ENCODE results near the gene TRIM65.
"Not testable (repeated sequence)": the region's sequence is repeated elsewhere in the genome, so short reads cannot be mapped to it uniquely, and the experiment has no call there.

Gene TRIM65

GRCh38 chr17:75864887-75865286 lies 31.9 kb downstream of the TRIM65 start:
- H3K9me2 ChIP-seq (ENCODE audit: low read depth, low read length); H3K4me2 ChIP-seq (ENCODE audit: low read length); H2AFZ ChIP-seq (ENCODE audit: low read length); H3K79me2 ChIP-seq (ENCODE audit: insufficient read depth, low read length); H3K27me3 ChIP-seq (ENCODE audit: insufficient read depth, low read length); H3K27ac ChIP-seq (ENCODE audit: low read depth, low read length, poor library complexity, severe bottlenecking); H3K9ac ChIP-seq (ENCODE audit: low read length); H3K36me3 ChIP-seq (ENCODE audit: insufficient read depth, low read length); H3F3A ChIP-seq (ENCODE audit: insufficient read depth, low read length); H4K20me1 ChIP-seq (ENCODE audit: insufficient read depth, low read length); H3K9me3 ChIP-seq (ENCODE audit: low read length); H3K4me3 ChIP-seq (ENCODE audit: low read depth, low read length, poor library complexity, severe bottlenecking): not testable (repeated sequence)
- peaks cover 11% of the 10 kb centered on the region for H3K4me1 ChIP-seq (ENCODE audit: insufficient read depth, low read length, severe bottlenecking)

DNA sequence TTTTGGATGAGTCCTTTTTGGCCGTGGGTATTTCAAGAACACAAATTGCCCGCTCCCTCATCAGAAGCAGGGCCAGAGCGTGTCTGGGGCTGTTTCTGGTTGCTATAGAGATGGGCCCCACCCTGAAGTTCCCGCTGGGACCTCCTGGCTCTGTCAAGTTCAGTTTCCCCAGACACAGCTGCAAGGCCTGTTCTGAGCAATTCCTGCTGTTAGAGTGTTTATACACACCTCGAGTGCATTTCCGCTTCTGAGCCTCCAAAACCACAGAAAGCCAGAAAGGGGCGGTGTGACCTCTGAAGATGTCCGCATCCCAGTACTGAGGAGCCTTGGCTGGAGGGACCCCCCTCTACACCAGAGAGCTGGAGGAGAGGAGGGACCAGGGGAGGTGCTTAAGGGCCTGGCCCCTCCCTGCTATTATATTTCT lies 32.3 kb downstream of the TRIM65 start:
- Histone ChIP-seq H3K9me2 (ENCODE audit: low read depth, low read length) (no peaks in the 10 kb centered on the region), H4K20me1 (ENCODE audit: insufficient read depth, low read length) (no peaks in the 10 kb centered on the region), H3F3A (ENCODE audit: insufficient read depth, low read length) (no peaks in the 10 kb centered on the region), H2AFZ (ENCODE audit: low read length) (no peak overlapping the region), H3K79me2 (ENCODE audit: insufficient read depth, low read length) (no peaks in the 10 kb centered on the region), H3K9me3 (ENCODE audit: low read length) (no peaks in the 10 kb centered on the region), H3K27ac (ENCODE audit: low read depth, low read length, poor library complexity, severe bottlenecking) (no peak overlapping the region), H3K27me3 (ENCODE audit: insufficient read depth, low read length) (no peaks in the 10 kb centered on the region), H3K36me3 (ENCODE audit: insufficient read depth, low read length) (no peaks in the 10 kb centered on the region), H3K4me1 (ENCODE audit: insufficient read depth, low read length, severe bottlenecking) (peaks cover 14% of the 10 kb centered on the region), H3K4me2 (ENCODE audit: low read length) (no peak overlapping the region; the same call in 1 of the 2 replicates), H3K9ac (ENCODE audit: low read length) (no peak overlapping the region), H3K4me3 (ENCODE audit: low read depth, low read length, poor library complexity, severe bottlenecking) (no peak overlapping the region)
- TF ChIP-seq CTCF (IDR thresholded peaks at IDR 0.05; ENCODE audit: low read length) (no peak), EZH2 (IDR thresholded peaks at IDR 0.05; ENCODE audit: borderline replicate concordance, low read length) (no peak)

DNA sequence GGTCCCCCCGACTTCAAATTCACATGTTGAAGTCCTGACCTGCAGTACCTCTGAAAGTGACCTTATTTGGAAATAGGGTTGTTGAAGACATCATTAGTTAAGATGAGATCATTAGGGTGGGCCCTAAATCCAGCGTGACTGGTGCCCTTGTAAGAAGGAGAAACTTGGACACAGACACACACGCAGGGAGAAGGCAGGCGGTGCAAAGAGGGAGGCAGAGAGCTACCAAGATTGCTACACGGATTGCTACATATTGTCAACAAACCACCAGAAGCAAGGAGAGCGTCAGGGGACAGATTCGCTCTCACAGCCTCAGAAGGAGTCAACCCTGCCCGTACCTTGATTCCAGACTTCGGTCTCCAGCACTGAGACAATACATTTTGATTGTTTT lies 34.8 kb downstream of the TRIM65 start:
- no peak overlapping the region for H2AFZ ChIP-seq (ENCODE audit: low read length)
- no peaks in the 10 kb centered on the region for H3K36me3 ChIP-seq (ENCODE audit: insufficient read depth, low read length)
- H3K4me1 ChIP-seq (ENCODE audit: insufficient read depth, low read length, severe bottlenecking) = peaks cover 33% of the 10 kb centered on the region
- no peaks in the 10 kb centered on the region for H3K9me3 ChIP-seq (ENCODE audit: low read length)
- no peak overlapping the region for H3K27ac ChIP-seq (ENCODE audit: low read depth, low read length, poor library complexity, severe bottlenecking)
- H3K9me2 ChIP-seq (ENCODE audit: low read depth, low read length) = no peaks in the 10 kb centered on the region
- H3K4me2 ChIP-seq (ENCODE audit: low read length) = no peak overlapping the region
- no peaks in the 10 kb centered on the region for H4K20me1 ChIP-seq (ENCODE audit: insufficient read depth, low read length)
- no peaks in the 10 kb centered on the region for H3F3A ChIP-seq (ENCODE audit: insufficient read depth, low read length)
- H3K4me3 ChIP-seq (ENCODE audit: low read depth, low read length, poor library complexity, severe bottlenecking) = no peak overlapping the region
- no peak for TF ChIP-seq CTCF (IDR thresholded peaks at IDR 0.05; ENCODE audit: low read length)
- no peak for TF ChIP-seq EZH2 (IDR thresholded peaks at IDR 0.05; ENCODE audit: borderline replicate concordance, low read length)
- H3K27me3 ChIP-seq (ENCODE audit: insufficient read depth, low read length) = no peaks in the 10 kb centered on the region
- no peak overlapping the region for H3K9ac ChIP-seq (ENCODE audit: low read length)
- H3K79me2 ChIP-seq (ENCODE audit: insufficient read depth, low read length) = no peaks in the 10 kb centered on the region

DNA sequence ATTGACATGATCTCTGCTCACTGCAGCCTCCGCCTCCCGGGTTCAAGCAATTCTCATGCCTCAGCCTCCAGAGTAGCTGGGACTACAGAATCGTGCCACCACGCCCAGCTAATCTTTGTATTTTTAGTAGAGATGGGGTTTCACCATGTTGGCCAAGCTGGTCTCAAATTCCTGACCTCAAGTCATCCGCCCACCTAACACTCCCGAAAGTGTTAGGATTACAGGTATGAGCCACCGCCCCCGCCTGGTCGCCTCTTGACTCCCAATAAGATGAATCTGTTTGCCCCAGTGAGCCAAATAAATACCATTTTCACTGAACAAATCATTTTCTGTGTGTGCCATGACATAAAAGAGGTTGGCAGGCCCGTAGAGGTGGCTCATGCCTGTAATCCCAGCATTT lies 37.4 kb downstream of the TRIM65 start:
- not testable (repeated sequence) for H2AFZ ChIP-seq (ENCODE audit: low read length); H3K27me3 ChIP-seq (ENCODE audit: insufficient read depth, low read length); H3K4me3 ChIP-seq (ENCODE audit: low read depth, low read length, poor library complexity, severe bottlenecking); H3K79me2 ChIP-seq (ENCODE audit: insufficient read depth, low read length); H3K4me2 ChIP-seq (ENCODE audit: low read length); H4K20me1 ChIP-seq (ENCODE audit: insufficient read depth, low read length); H3K9ac ChIP-seq (ENCODE audit: low read length); H3K9me2 ChIP-seq (ENCODE audit: low read depth, low read length); H3K36me3 ChIP-seq (ENCODE audit: insufficient read depth, low read length); H3K9me3 ChIP-seq (ENCODE audit: low read length); H3F3A ChIP-seq (ENCODE audit: insufficient read depth, low read length)
- peaks cover 40% of the 10 kb centered on the region for H3K4me1 ChIP-seq (ENCODE audit: insufficient read depth, low read length, severe bottlenecking)
- peak overlapping the region; percentile 98 for H3K27ac ChIP-seq (ENCODE audit: low read depth, low read length, poor library complexity, severe bottlenecking)

Data from OCI-LY1 (cell line).